BJ (cell line): ENCODE data around the gene PILRB. TPM values are rescaled to one million over a fixed set of nuclear protein-coding genes. Genes with fewer than 3 reads are reported as not detected.

Experiments used
- CTCF ChIA-PET: fragments of 350-600 bp; formaldehyde crosslinking; extraction: SDS; loops from one replicate; lab custom pipeline; 2021; ENCODE audit warnings: antibody characterized with exemption, inconsistent platforms; lab: Yijun Ruan, JAX
- POLR2A ChIA-PET: fragments of 300-600 bp; sonication (Branson Sonifier 250); formaldehyde crosslinking; extraction: SDS; loops from one replicate; lab custom pipeline; 2021; ENCODE audit warnings: antibody characterized with exemption; lab: Charles Lee
- DNase-seq: peaks from one replicate; pipeline ENCODE4 v3.0.0-alpha.2; 2011; ENCODE audit warnings: low read depth
- H3K27me3 ChIP-seq: 2 replicates; pipeline ENCODE4 v1.6.0; 2011; ENCODE audit warnings: low read length; ENCODE audit not compliant: control insufficient read depth, insufficient read depth
- H3K36me3 ChIP-seq: 2 replicates; pipeline ENCODE4 v1.5.1; 2011; ENCODE audit warnings: low read length; ENCODE audit not compliant: control insufficient read depth, insufficient read depth
- H3K4me3 ChIP-seq: 2 replicates; pipeline ENCODE4 v1.5.1; 2011; ENCODE audit warnings: low read depth, mild to moderate bottlenecking, control low read depth, low read length
- CTCF ChIP-seq: IDR thresholded peaks from 2 replicates; pipeline ENCODE4 v1.5.1; 2011; ENCODE audit warnings: low read depth, mild to moderate bottlenecking, control low read depth, inconsistent platforms, low read length, moderate library complexity; ENCODE audit not compliant: insufficient read depth
- polyA plus RNA-seq: library from polyadenylated mRNA; depleted of rRNA; stranded (reverse); fragments of >200 nt; gene quantifications from 2 replicates; pipeline ENCODE4 v1.2.3, GENCODE V29; 2011; rRNA removed
- small RNA-seq: library from RNA; depleted of rRNA; stranded (forward); fragments of <200 nt; gene quantifications from one replicate; pipeline ENCODE3, GENCODE V24; 2012; ENCODE audit warnings: low replicate concordance, low read depth; ENCODE audit not compliant: insufficient read length

Gene PILRB
- polyA plus RNA-seq, 1 experiment, result 25.4 TPM

GRCh38 chr7:100411101-100411500, 53.2 kb downstream of the PILRB start:
- no peak for DNase-seq
- CTCF ChIA-PET, result interaction anchor here (1.6 kb wide), 1 partner anchor 17 kb away, joined by 6 read pairs; the partner anchor contains the start of gene ZCWPW1
- no peak for TF ChIP-seq CTCF
- Histone ChIP-seq H3K27me3 (peaks cover 2% of the 10 kb centered on the region; the same call in 1 of the 2 replicates), H3K36me3 (no peaks in the 10 kb centered on the region), H3K4me3 (no peak overlapping the region)
- POLR2A ChIA-PET, result no interaction called here

- POLR2A ChIA-PET, result no interaction called here
- no peaks in the 10 kb centered on the region for H3K36me3 ChIP-seq
- no peak for TF ChIP-seq CTCF
- H3K27me3 ChIP-seq, result peaks cover 2% of the 10 kb centered on the region; the same call in 1 of the 2 replicates
- CTCF ChIA-PET, result no interaction called here
- no peak overlapping the region for H3K4me3 ChIP-seq
- no peak for DNase-seq
Measured at GRCh38 chr7:100413346-100413745, 55.4 kb downstream of the PILRB start.

- ChIA-PET POLR2A (no interaction called here), CTCF (no interaction called here)
- peaks cover 2% of the 10 kb centered on the region; the same call in 1 of the 2 replicates for H3K27me3 ChIP-seq
- H3K36me3 ChIP-seq, result no peaks in the 10 kb centered on the region
- DNase-seq, result no peak
- no peak for TF ChIP-seq CTCF
- no peak overlapping the region for H3K4me3 ChIP-seq
Measured at GRCh38 chr7:100413889-100414288, 56.0 kb downstream of the PILRB start.

GRCh38 chr7:100415448-100415847, 57.5 kb downstream of the PILRB start:
- TF ChIP-seq CTCF, result no peak
- H3K36me3 ChIP-seq, result no peaks in the 10 kb centered on the region
- no peaks in the 10 kb centered on the region for H3K27me3 ChIP-seq
- no peak for DNase-seq
- CTCF ChIA-PET, result interaction anchor here (0.9 to 1.9 kb wide), 3 partner anchors 8 to 12 kb away, joined by 4 to 11 read pairs (median 5); no protein-coding TSS in a partner anchor
- no peak overlapping the region for H3K4me3 ChIP-seq
- POLR2A ChIA-PET, result no interaction called here

Small RNA genes lying within 50 kb of the gene (small RNA-seq; reads per million reads assigned to genes)
- not detected for gene RF00019

Other genes starting within 250 kb of the PILRB start
- gene TAF6, start 238.8 kb upstream of the PILRB start, polyA plus RNA-seq, result 18.2 and 39.5 TPM in 2 replicates
- 20.9 and 23.5 TPM in 2 replicates for gene CNPY4, start 238.5 kb upstream of the PILRB start, polyA plus RNA-seq
- gene MBLAC1, start 231.2 kb upstream of the PILRB start, polyA plus RNA-seq, result 1.2 and 1.6 TPM in 2 replicates
- 125 and 193 TPM in 2 replicates for gene LAMTOR4, start 209.2 kb upstream of the PILRB start, polyA plus RNA-seq
- 3.2 and 5.8 TPM in 2 replicates for gene TRAPPC14, start 199.4 kb upstream of the PILRB start, polyA plus RNA-seq
- 8.1 and 12.1 TPM in 2 replicates for gene GAL3ST4, start 189.5 kb upstream of the PILRB start, polyA plus RNA-seq
- gene GPC2, start 180.7 kb upstream of the PILRB start, polyA plus RNA-seq, result 1.3 and 1.9 TPM in 2 replicates
- 0.44 and 0.61 TPM in 2 replicates for gene STAG3, start 180.2 kb upstream of the PILRB start, polyA plus RNA-seq
- not detected in 2 replicates for gene PVRIG, start 138.2 kb upstream of the PILRB start, polyA plus RNA-seq
- gene SPDYE3, start 50.4 kb upstream of the PILRB start, polyA plus RNA-seq, result not detected in 2 replicates
- 0.27 and 0.49 TPM in 2 replicates for gene PILRA, start 15.4 kb downstream of the PILRB start, polyA plus RNA-seq
- gene ZCWPW1, start 70.6 kb downstream of the PILRB start, polyA plus RNA-seq, result 2.2 and 2.8 TPM in 2 replicates
- 15.7 and 19.1 TPM in 2 replicates for gene MEPCE, start 71.7 kb downstream of the PILRB start, polyA plus RNA-seq
- gene PPP1R35, start 78.4 kb downstream of the PILRB start, polyA plus RNA-seq, result 10.6 and 13.1 TPM in 2 replicates
- gene SPACDR, start 106.1 kb downstream of the PILRB start, polyA plus RNA-seq, result 0.21 and 0.32 TPM in 2 replicates
- gene TSC22D4, start 121.1 kb downstream of the PILRB start, polyA plus RNA-seq, result 9.7 and 20.7 TPM in 2 replicates
- 0.10 and 0.15 TPM in 2 replicates for gene NYAP1, start 125.8 kb downstream of the PILRB start, polyA plus RNA-seq
- 6.3 and 10.9 TPM in 2 replicates for gene AGFG2, start 181.1 kb downstream of the PILRB start, polyA plus RNA-seq
- 0.20 and 0.34 TPM in 2 replicates for gene SAP25, start 215.8 kb downstream of the PILRB start, polyA plus RNA-seq
- gene LRCH4, start 228.0 kb downstream of the PILRB start, polyA plus RNA-seq, result 9.1 and 20.0 TPM in 2 replicates
- 0.33 and 0.40 TPM in 2 replicates for gene FBXO24, start 228.2 kb downstream of the PILRB start, polyA plus RNA-seq
- gene PCOLCE, start 244.2 kb downstream of the PILRB start, polyA plus RNA-seq, result 173 and 433 TPM in 2 replicates